Ureter (tissue), 1 donor: ENCODE results near the gene WNT10A. TPM values are rescaled to one million over a fixed set of nuclear protein-coding genes. Genes with fewer than 3 reads are reported as not detected.

Source experiments
- DNase-seq: peaks from one replicate; pipeline ENCODE4 v3.0.0-alpha.2; 2020; ENCODE audit warnings: low spot score
- total RNA-seq: library from RNA; stranded (reverse); gene quantifications from one replicate; pipeline ENCODE4 v1.2.4, GENCODE V29; 2023
- donor health status: DM: yes; HTN: yes; CAD: no.

The WNT10A gene
- total RNA-seq, 1 donor from 2014 or later: 4.0 TPM

DNA sequence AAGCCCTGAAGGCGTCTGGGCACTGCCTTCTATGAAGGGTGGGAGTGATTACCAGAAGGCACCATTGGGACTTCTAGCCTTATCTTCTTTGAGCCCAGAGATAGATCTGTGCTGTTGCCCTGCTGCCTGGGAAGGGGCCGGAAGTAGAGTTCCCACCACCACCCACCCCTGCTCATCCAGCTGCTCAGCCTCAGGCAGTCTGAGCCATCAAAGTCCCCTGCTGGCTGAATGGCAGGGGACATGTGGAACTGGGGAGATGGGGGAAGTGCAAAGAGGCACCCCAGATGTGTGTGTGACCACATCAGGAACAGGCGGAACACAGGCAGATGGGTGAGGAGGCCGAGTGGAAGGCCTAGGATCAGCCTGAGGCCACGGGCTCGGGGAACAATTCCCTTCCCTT lies 3.3 kb upstream of the WNT10A start:
- no peak for DNase-seq

DNA sequence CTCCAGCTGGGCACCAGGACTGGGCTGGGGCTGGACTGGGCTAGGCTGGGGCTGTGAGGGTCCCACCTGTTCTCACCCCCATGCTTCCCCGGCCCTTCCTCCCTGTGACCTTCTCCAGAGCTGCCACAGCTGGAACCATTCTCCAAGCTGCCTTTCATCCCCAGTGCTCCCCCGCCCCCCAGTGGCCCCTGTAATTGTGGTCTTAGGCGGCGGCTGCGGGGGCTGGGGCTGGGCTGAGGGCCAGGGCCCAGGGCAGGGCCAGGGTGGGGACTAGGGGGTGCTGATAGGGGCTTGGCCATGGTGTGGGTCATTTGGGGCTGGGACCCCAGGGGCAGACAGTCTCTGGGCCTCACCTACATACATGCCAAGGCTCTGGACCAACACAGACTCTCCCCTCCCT lies 2.8 kb upstream of the WNT10A start:
- no peak for DNase-seq

DNA sequence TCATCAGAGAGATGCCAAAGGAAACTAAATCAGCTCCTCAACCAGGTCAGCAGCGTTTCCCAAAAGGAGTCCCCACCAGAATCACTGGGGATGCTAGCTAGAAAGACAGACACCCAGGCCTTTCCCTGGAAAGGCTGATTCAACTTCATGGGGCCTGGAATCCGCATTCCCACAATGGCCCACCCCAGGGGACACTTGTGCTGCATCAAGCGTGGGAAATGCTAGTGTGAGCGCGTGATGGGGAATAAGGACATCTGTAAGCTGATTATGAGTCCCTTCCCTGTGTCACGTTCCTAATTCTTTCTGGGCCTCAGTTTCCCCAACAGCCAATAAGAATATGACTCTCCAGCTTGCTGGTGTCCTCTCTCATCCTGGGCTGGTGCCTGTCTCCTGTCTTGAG lies 2.2 kb upstream of the WNT10A start:
- no peak for DNase-seq

DNA sequence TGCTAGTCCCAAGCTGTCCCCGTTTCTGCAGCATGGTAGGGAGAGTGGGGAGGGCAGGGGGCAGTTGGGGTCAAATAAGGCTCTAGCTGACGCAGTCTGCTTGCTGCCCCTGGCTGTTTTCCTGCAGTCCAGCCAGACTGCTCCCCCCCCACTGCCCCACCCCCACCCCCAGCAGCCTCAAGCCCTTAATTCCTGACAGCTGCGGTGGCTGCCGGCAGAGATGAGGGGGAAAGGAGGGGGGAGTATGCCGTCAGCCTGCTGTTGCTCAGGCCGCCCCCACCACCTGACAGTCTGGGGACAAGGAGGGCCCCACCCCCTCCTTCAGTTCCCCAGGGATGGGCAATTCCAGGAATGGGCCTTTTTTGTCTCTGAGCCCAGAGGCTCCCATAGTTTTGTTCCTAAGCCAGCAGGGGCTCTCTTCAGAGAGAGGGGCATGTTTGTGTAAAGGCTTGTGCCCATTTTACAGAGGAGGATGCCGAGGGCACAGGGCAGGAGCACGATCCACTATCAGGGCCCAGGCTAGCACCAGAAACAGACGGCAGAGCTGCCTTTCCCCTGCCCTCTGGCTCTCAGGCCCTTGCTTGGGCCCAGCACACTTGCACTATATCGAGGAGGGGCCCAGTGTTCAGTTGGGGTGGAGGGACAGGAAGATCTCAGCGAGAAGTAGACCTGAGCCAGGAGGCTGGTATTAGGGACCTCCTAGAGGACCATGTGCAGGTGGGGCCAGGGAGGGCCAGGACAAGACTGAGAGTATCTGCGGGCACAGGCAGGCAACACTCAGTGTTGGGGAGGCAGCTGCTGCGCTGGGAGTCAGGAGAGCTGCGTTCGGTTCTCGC lies 1.5 kb upstream of the WNT10A start:
- no peak for DNase-seq

DNA sequence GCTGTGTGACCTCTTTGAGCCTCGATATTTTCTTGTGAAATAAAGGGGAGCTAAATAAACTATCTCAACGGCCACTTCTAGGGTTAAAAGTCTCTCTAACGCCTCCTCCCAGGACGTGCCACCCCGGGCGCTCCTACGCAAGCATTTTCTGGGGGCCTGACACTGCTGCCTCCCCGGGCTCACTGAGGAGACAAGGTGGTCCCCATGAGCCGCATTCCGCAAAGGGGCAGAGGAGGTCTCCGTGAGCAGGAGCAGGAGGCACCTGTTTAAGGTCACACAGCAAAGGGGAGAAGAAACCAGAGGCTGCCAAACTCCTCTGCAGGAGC lies 913 bp upstream of the WNT10A start:
- DNase-seq: no peak

DNA sequence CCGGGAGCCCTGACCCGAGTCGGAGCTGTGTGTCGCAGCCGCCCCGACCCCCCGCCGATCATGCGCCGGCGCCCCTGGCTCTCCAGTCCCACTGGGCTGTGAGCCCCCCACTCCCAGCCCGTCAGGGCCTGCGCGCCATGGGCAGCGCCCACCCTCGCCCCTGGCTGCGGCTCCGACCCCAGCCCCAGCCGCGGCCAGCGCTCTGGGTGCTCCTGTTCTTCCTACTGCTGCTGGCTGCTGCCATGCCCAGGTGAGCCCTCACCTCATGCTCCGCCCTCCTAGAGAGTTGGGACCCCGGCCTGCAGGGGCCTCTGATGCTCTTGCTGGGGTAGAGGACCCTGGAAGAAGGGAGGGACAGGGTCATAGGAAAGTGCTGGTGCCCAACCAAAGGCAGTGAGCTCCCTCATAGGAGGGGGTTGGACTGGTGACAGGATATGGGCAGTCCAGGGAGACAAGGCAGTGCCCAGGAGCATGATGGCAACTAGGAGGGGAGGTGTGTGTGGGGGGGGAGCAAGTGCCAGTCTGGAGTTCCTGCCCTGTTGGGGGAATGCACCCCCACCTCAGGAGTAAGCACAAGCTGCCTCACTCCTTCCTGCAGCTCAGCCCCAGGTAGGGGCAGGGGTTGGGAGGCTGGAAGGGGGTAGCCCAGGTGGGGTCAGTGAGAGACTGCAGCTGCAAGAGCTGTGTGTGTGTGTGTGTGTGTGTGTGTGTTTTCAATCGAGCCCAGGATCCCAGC lies 375 bp downstream of the WNT10A start:
- DNase-seq: no peak

DNA sequence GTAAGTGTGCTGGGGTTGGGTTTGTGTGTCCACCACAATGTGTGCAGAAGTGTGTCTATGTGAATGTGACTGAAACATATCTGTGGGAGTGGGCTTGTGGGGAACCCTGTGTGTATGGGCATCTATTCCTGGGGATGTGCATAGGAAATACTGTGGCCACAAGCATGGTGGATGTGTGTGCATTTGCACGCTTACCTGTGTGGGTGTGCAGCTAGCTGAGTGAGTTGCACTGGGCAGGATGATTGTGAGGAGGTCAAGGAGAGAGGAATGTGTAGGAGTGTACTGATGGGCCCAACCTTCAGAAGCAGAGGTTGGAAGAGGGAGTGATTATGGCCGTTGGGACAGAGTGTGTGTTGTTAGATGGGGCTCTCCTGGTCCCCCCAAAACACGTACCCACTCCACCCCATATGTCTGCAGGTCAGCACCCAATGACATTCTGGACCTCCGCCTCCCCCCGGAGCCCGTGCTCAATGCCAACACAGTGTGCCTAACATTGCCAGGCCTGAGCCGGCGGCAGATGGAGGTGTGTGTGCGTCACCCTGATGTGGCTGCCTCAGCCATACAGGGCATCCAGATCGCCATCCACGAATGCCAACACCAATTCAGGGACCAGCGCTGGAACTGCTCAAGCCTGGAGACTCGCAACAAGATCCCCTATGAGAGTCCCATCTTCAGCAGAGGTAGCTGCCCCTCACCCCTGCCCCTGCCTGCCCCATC lies 1.2 kb downstream of the WNT10A start:
- no peak for DNase-seq

DNA sequence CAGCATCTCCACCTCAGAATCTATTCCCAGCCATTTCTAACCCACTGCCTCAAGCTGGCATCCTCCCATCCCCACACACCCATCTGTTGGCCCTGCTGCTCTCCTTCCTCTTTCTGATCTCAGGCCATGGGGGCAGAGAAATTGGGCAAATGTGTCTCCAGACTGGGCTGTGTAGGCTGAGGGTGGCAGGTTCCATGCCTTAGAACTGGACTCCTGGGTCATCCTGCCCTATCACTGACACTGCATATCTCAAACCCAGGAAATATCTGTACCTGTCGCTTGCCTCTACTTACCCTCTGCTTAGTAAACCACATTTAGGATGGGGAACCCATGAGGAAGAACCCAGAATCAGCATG lies 1.8 kb downstream of the WNT10A start:
- no peak for DNase-seq

DNA sequence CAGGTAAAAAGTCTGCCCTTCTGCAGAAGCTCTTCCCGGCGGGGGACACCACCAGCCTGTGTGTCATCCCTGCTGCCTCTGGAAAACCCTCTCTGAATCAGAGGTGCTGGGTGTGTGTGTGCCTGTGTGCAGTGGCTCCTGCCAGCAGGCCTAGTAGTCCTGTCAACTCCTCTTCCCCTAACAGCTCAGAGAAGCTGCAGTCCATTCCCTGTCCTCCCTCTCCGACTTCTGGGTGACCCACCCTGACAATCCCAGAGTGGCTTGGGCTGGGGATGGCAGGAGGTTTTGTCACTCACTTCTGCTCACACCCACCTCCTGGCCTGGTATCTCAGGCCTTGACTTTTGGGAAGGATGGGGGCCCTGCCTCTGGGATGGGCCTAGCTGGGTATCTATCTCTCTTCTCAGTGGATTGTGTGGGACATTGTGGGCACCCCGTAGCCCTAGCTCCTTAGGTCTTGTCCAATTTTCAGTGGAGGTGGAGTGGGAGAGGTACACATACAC lies 2.3 kb downstream of the WNT10A start:
- DNase-seq: no peak

DNA sequence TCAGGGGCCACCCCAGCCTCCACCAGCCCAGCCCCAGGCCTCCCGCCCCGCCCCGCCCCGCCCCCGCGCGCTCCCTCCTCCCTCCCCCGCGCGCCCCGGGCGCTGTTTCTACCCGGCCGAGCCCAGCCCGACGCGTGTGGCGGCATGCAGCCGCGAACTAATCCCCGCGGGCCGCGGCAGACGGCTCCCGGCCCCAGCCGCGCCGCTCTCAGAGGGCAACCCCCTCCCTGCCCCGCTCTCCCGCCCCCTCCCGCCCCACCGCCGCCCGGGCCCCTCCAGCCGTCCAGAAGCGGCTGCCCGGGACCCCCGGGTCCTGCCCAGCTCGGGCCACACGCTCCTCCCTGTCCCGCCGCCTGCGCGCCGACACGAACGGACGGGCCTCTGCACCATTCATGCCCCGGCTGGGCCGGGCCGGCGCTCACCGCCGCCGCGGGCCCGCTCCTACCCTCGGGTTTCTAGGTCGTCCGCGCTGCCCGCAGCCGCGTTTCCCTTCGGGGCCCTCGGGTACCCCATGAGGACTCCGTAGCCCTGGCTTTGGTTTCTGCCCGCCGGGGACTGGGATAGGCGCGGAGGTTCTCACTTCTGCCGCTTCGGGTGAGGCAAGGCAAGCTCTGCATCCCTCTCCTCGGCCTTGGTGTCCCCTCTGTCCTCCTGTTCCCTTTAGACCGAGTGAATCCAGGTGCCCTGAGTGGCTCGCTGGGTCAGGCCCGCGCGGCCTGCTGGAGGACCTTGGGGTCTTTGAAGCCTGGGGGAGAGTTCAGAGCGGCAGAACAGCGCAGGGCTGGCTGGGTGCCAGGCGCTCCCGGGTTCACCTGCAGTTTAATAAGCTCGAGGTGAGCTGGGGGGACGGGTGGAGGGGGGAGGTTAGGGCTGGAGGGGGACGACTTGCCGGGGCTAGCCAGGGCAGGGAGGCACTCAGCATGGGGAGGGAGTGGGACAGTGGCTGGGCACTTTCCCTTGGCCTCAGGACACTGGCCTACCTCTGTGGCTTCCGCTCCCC lies 3.1 kb downstream of the WNT10A start:
- DNase-seq: no peak

DNA sequence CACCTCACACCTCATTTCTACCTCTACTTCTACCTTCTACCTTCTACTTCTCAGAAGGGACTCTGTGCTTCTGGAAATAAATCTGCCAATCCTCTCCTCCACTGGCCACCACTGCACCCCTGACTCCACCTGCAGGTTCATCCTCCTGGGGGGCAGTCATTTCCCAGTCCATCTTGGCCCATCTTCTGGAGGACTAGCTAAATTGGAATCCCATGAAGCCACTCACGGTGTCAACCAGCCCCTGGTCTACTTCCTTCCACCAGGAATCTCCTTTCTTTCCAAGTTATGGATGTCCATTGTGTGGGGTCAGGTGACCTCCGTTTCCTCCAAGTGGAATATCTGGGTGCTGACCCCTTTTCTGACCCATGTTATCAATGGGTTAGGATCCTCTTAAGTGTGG lies 3.9 kb downstream of the WNT10A start:
- DNase-seq: no peak

DNA sequence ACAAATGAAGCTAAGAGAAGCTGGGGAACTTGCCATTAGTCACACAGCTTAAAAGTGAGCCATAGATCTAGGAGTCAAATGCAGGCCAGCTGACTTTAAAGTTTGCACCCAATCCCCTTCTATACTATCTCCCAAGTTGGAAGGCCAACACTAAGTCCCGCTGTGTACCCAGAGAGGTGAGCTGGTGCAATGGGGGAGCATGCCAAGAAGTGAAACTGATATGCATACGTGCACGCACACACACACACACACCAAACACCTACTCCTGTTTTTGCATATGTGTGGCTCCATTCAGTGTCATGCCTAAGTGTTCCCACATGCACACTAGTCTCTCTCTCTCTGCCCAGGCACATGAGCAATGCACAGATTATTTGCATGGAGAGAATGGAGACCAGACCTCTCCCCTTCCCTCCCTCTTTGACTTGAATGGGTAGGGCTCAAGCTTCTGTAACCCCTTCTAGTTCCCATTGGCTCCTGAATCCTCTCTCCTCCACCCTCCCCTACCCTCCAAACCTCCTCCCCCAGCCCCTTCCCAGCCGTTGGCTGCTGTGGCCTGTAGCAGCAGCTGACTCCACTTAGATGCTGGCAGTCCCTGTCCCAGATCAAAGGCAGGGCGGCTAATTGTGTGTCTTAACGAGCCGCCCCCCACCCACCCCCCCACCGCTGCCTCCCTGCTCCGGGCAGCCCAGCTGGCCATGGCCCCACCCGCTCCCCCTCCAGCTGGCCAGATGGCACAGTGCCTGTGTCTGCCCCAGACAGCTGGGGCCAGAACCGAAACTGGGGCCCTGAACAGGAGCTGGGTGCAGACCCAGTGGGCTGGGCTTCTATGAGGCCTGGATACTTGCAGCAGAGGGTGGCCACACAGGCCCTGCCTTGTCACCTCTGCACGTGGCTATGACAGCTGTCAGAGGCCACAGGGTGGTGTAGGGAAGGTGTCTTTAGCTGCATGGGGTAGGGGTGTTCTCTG lies 5.6 kb downstream of the WNT10A start:
- DNase-seq: no peak

DNA sequence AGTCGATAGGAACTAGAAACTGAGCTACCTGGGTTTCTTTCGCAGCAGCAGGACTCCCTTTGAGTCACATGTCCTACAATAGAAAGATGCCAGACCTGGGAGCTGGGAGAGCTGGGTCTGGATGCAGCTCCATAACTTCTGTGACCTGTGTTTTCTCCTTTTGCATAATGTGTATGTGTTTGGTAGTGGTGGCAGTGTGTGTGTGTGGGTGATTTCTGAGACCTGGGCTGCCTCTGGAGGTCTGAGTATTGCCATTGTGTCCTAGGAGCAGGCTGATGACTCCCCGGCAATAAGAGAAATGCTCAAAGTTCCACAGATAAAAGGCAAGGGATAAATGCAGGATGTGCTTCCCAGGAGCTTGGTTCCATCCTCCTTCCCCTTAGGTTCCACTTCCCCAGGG lies 6.4 kb downstream of the WNT10A start:
- DNase-seq: no peak

DNA sequence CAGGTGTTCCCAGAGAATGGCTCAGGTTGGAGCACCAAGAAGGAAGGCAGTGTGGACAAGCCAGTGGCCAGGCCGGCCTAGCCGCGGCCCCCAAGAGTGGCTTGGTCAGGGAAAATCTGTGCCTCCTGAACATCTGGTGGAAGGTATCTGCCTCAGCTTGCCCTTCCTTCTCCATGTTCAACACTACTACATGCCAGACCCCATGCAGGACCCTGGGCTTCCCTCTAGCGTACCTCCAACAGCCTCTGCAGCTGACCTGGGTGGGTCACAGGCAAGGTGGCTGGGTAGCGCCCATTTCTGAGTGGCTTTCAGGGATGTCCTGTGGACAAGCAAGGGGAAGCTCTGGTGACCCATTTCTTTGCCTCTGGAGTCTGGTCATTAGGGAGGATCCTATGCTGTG lies 7.7 kb downstream of the WNT10A start:
- DNase-seq: no peak

DNA sequence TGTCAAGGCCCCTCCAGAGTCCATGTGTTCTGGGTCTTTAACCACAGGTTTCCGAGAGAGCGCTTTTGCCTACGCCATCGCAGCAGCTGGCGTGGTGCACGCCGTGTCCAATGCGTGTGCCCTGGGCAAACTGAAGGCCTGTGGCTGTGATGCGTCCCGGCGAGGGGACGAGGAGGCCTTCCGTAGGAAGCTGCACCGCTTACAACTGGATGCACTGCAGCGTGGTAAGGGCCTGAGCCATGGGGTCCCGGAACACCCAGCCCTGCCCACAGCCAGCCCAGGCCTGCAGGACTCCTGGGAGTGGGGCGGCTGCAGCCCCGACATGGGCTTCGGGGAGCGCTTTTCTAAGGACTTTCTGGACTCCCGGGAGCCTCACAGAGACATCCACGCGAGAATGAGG lies 9.3 kb downstream of the WNT10A start:
- DNase-seq: no peak

DNA sequence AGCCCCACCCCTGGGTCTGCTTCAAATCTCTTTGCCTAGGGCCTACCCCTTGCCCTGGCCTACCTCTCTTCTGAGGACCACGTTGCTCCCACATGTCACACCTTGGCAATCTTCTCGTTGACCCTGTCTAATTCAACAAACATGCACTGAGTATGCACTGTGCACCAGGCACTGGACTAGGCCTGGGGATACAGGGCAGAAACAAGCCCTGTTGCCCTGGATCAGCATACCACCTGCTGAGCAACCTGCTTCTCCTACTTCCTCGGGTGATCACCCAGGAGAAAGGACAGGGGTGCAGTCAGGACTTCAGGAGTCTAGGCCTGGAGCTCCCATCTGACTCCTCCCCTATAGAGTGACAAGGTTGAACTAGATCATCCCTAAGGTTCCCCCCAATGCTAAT lies 9.7 kb downstream of the WNT10A start:
- no peak for DNase-seq

DNA sequence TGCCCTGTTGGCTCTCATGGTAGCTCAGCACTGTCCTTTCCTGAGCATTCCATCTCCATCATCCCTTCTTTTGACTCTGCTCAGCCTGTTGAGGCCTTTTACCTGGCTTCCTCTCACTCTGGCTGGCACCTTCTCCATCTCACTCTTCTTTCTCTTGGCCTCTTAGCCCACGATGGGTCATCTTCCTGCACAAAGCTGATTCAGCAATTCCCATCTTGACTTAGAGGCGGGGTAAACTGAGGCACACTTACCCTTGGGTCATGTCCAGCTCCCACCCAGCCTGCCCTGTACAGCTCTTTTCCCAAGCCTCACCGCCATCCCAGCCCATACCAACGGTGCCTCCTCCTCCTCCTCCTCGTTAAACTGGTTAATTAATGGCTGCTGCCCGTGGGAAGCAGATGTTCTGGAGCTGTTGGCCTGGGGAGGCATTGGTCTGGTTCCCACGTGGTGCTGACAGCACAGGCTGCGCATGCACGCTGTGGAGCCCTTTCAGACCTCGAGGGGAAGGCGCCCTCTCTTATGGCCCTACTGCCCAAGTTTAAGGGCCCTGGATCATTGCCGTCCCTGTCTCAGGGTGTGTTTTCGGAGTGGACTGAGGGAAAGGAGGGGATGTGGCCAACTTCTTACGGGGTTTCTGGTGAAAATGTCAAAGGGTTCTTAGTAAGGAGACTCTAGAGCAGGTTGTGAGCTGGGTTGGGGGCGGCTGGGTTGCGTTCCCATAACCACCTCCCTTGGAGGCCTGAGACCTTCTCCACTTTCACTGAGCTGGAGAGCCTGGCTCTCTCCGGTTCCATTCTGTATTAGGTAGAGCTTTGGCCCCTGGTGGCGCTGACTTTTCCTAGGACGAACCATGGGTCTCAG lies 10.9 kb downstream of the WNT10A start:
- DNase-seq: no peak

DNA sequence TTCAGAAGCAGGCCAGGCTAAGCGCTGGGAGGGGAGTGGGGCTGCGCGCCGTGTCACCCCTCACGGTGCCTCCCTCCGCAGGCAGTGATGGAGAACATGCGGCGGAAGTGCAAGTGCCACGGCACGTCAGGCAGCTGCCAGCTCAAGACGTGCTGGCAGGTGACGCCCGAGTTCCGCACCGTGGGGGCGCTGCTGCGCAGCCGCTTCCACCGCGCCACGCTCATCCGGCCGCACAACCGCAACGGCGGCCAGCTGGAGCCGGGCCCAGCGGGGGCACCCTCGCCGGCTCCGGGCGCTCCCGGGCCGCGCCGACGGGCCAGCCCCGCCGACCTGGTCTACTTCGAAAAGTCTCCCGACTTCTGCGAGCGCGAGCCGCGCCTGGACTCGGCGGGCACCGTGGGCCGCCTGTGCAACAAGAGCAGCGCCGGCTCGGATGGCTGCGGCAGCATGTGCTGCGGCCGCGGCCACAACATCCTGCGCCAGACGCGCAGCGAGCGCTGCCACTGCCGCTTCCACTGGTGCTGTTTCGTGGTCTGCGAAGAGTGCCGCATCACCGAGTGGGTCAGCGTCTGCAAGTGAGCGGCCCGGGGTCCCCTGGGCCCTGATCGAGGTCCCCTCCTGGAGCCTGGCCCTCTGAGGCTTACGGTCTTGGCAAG lies 12.2 kb downstream of the WNT10A start:
- DNase-seq: peak; percentile 68
